ENCODE data around the gene PPP1R15A.
"Not testable (repeated sequence)": the region's sequence is repeated elsewhere in the genome, so short reads cannot be mapped to it uniquely, and the experiment has no call there.

The PPP1R15A gene

GRCh38 chr19:48881741-48882657 lies 9.8 kb downstream of the PPP1R15A start:
- DNase-seq: no peak

GRCh38 chr19:48883726-48884125 lies 11.5 kb downstream of the PPP1R15A start:
- no peak for DNase-seq

- no peak for DNase-seq
These were observed 15.8 kb downstream of the PPP1R15A start for GRCh38 chr19:48887861-48888612.

GRCh38 chr19:48889496-48889895 lies 17.3 kb downstream of the PPP1R15A start:
- DNase-seq: not testable (repeated sequence)

- no peak for DNase-seq
These were observed 18.3 kb downstream of the PPP1R15A start for GRCh38 chr19:48890551-48890950.

GRCh38 chr19:48895226-48895625 lies 23.0 kb downstream of the PPP1R15A start:
- no peak for DNase-seq

GRCh38 chr19:48896191-48896720 lies 24.0 kb downstream of the PPP1R15A start:
- no peak for DNase-seq

GRCh38 chr19:48897181-48897580 lies 25.0 kb downstream of the PPP1R15A start:
- DNase-seq: no peak

GRCh38 chr19:48899386-48899749 lies 27.1 kb downstream of the PPP1R15A start:
- DNase-seq: not testable (repeated sequence)

- DNase-seq: peak; percentile 96
These were observed 27.7 kb downstream of the PPP1R15A start, which contains the start of gene NUCB1 for GRCh38 chr19:48899781-48900476. NUCB1 (plus strand) TSS chr19:48900312; CDS start chr19:48900797, 485 bp downstream.

GRCh38 chr19:48900477-48901406 lies 28.5 kb downstream of the PPP1R15A start:
- DNase-seq: no peak

- DNase-seq: not testable (repeated sequence)
These were observed 30.1 kb downstream of the PPP1R15A start for GRCh38 chr19:48902291-48902690.

- DNase-seq: not testable (repeated sequence)
These were observed 31.6 kb downstream of the PPP1R15A start for GRCh38 chr19:48903788-48904187.

GRCh38 chr19:48905664-48906063 lies 33.4 kb downstream of the PPP1R15A start:
- DNase-seq: no peak

GRCh38 chr19:48906324-48906723 lies 34.1 kb downstream of the PPP1R15A start:
- DNase-seq: no peak

- DNase-seq: no peak
These were observed 35.5 kb downstream of the PPP1R15A start for GRCh38 chr19:48907671-48908070.

- DNase-seq: not testable (repeated sequence)
These were observed 37.3 kb downstream of the PPP1R15A start for GRCh38 chr19:48909424-48910077.

- DNase-seq: no peak
These were observed 38.6 kb downstream of the PPP1R15A start for GRCh38 chr19:48910803-48911202.

GRCh38 chr19:48913114-48913889 lies 41.1 kb downstream of the PPP1R15A start:
- no peak for DNase-seq

GRCh38 chr19:48914181-48914580 lies 42.0 kb downstream of the PPP1R15A start:
- no peak for DNase-seq

All from NCI-H345 (cell line).